SW 1271 (cell line): Measurements from ENCODE around the gene TUBB4B.
A peak's percentile ranks its signal among the peaks of the same experiment; 100 is the strongest.

ENCODE experiments used
- DNase-seq, 2 experiments: peaks; one replicate each; lab custom pipeline; 2025; lab: John Stamatoyannopoulos, UW

TUBB4B gene

DNA sequence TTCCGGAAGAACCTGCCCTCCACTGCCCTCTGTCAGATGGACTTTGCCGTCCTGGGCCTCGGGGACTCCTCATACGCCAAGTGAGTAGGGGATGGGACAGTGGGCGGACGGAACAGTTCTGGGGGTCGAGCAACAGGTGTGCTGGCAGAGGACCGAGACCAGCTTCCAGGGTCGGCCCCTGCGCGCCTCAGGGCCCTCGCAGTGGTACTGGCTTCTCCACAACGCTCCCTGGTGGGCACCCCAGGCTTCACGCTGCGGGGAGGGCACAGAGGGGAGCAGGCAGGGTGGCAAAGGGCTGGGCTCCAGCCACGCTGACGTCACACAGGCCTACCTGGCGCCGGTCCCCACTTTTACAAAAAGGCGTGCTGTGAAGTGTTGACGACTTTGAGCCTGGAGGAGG is 28.6 kb upstream of the TUBB4B start:
- no peak for DNase-seq

DNA sequence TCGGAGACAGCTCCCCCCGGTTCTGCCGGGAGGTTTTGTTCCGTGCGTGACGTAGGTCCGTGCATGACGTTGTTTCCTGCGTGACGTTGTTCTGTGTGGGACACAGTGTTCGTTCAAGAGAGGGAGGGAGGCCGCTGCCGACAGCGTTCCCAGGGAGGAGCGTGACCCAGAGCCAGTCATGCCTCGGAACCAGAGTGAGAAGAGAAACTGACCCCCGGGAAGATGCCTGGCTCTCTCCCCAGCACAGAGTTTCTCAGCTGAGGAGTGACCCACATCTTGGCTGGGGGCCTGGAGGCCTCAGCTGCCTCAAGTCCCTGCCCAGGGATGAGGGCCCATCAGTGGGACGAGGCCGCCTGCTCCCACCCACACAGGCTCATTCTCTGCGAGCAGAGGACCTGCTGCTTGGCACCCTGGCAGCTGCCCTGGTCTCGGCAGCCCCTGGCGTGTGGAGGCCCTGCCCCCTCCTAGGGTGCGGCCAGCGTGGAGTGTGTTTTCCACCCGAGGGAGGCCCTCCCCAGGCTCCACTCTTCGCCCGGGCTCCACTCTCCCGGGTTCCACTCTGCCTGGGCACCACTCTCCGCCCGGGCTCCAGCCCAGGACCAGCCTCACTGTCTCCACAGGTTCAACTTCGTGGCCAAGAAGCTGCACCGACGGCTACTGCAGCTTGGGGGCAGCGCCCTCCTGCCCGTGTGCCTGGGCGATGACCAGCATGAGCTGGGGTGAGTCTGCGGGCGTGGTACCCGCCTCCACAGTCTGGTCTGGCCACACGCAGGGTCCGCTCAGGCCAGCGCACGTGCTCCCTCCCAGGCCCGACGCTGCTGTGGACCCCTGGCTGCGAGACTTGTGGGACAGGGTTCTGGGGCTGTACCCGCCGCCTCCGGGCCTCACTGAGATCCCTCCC is 27.7 kb upstream of the TUBB4B start:
- DNase-seq = no peak

DNA sequence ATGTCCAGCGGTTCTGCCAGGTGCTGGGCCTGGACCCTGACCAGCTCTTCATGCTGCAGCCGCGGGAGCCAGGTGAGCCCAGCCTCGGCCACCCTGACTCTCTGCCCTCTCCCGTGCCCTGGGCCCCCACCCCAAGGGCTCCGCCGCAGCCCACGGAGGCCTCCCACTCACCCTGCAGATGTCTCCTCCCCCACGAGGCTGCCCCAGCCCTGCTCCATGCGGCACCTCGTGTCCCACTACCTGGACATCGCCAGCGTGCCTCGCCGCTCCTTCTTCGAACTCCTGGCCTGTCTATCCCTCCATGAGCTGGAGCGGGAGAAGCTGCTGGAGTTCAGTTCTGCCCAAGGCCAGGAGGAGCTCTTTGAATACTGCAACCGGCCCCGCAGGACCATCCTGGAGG is 26.5 kb upstream of the TUBB4B start:
- DNase-seq = no peak

- no peak for DNase-seq
These were observed 25.7 kb upstream of the TUBB4B start for GRCh38 chr9:137215196-137215986.

DNA sequence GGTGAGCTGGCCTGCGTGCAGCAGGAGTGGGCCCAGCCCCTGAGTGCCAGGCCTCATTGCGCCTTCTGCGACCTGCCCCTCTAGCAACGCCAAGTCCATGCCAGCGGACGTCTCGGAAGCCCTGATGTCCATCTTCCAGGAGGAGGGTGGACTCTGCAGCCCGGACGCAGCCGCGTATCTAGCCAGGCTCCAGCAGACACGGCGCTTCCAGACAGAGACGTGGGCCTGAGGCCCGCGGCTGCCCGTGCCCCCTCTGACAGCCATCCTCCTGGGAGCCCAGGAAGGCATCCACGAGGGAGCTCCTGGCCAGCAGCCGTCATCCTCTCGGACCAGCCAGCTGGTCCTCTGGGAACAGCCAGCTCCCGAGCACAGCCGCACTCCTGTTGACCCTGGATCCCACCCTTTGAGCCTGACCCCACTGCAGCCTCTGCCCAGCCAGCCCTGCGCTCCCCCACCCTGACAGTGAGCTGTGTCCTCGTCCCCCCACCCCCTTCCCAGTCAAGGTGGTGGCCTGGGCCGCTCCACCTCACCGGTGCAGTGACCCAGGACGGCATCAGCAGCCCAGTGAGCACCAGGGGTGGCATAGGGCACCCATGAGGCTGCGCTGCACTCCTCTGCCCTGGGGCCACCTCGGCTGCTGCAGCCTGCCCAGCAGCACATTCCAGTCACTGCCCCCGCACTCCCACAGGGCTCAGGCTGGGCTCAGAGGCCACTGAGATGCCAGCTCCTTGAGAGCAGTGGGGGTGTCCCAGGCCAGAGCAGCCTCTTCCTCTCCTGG is 24.7 kb upstream of the TUBB4B start:
- no peak for DNase-seq

DNA sequence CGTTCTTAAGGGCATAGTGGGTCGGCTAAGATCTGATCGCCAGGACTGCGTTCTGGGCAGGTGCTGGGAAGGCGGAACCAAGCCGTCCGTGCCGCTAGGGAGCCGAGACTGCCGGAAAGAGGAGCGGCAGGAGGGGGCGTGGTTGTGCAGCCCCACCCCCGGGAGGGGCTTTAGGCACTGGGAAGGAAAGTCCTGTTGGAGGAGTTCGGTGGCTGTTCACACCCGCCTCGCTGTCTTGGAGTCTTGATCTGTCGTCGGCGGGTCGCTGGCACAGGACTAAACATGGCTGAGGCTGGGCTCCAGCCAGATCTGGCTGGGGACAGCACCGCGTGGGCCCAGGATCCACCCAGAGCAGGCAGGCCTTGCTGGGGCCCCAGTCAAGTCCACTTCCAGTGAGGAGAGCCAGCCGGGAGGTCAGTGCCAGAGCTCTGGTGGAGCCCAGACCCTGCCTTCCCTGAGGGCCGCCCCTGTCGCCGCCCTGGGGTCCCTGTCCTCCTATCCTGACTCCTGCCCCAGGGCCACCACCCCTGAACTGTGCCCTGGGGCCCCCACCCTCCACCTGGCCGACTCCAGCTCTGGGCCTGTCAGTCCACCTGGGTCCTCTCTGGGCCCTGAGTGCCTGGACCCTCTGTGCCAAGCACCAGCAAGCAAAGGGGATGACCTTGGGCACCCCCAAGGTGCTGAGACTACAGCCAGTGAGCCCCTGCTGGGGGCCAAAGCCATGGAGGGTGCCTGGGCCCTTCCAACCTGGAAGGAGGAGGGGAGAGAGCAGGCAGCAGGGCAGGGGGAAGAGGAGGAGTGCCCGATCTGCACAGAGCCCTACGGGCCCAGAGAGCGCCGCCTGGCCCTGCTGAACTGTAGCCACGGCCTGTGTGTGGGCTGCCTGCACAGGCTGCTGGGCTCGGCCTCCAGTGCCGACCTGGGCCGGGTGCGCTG is 23.5 kb upstream of the TUBB4B start:
- peak; percentile 85 to 89 for DNase-seq

DNA sequence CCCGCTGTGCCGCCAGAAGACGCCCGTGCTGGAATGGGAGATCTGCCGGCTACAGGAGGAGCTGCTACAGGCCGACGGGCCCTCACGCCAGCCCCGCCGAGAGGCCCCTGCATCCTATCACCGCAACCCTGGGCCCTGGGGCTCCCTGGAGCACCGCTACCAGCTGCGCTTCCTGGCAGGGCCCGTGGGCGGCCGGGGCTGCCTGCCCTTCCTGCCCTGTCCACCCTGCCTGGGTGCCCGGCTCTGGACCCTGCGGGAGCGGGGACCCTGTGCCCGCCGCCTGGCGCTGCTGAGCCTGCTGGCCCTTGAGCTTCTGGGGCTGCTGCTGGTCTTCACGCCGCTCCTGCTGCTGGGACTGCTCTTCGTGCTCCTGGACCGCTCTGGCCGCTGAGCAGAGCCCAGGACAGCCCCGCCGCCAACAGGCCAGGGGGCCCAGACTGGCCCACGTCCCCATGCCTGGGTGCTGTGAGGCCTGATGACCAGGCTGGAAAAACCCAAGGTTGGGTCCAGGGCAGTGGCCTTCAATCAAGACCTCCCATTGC is 22.8 kb upstream of the TUBB4B start:
- DNase-seq = no peak

DNA sequence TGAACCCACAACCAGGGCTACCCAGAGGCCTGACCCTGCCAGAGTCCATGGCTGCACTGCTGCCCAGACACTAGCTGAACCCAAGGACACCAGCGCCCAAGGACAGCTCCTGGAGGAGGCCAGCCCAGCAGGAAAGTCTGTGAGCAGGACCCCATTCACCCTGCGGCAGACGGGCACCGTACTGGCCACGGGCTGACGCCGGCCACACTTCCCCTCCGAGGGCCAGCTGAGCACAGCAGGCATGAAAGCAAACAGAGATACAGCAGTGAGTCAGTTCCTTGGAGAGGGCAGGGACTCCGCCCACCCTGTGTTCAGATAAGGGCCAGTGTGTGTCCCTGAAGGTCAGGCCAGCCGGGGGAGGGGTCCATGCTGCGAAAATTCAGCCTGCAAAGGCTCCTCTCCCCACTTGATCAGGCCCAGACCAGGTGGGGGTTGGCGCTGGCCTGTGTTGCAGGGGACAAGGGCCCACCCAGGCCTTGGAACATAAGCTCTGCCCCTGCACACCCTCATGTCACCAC is 22.3 kb upstream of the TUBB4B start:
- DNase-seq = peak; percentile 59 to 82

- DNase-seq = no peak
These were observed 21.2 kb upstream of the TUBB4B start for GRCh38 chr9:137219757-137220316.

GRCh38 chr9:137220317-137221094 is 20.6 kb upstream of the TUBB4B start:
- DNase-seq = no peak

DNA sequence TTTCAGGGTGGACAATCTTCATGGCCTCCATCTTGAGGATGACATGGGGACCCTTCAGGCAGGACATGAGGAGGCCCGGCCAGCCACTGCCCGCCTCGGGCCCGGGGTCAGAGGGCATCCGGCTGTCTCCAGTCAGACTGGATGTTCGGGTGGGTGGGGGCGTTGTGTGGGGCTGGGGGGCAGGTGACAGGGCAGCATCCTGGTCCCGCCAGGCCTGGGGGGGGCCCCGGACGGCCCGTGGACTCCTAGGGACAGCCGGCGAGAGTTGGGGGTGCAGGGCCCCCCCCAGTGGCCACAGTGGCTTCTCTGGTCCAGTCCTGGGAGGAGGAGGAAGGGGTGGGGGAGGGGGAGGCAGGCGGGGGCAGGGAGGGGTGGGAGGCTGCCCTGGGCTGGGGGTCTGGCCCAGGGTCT is 20.0 kb upstream of the TUBB4B start:
- DNase-seq = no peak

DNA sequence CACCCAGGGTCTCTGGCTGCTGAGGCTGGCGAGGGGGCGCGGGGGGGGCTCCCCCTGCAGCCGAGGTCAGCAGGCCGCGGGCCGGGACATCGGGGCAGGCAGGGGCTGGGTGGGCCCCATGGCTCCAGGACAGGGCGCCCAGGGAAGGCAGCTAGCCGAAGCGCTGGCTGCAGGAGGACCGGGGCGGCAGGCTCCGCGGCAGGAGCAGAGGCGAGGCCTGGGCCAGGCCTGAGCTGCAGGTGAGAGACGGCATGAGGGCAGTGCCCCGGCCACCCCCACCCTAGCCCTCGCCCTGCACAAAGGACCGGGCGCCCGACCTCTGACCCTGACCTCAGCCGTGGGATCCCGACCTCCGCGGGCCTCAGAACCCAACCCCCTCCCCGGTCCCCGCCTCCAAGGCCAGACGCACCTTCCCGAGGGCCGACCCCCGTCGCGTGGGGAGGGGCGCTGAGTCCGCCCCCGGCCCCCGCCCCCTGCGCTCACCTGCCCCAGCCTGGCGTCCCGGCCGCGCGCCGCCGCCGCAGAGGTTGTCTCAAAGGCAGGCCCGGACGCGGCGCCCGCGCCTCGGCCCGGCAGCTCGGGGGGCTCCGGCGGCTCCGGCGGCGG is 19.5 kb upstream of the TUBB4B start:
- DNase-seq = no peak

DNA sequence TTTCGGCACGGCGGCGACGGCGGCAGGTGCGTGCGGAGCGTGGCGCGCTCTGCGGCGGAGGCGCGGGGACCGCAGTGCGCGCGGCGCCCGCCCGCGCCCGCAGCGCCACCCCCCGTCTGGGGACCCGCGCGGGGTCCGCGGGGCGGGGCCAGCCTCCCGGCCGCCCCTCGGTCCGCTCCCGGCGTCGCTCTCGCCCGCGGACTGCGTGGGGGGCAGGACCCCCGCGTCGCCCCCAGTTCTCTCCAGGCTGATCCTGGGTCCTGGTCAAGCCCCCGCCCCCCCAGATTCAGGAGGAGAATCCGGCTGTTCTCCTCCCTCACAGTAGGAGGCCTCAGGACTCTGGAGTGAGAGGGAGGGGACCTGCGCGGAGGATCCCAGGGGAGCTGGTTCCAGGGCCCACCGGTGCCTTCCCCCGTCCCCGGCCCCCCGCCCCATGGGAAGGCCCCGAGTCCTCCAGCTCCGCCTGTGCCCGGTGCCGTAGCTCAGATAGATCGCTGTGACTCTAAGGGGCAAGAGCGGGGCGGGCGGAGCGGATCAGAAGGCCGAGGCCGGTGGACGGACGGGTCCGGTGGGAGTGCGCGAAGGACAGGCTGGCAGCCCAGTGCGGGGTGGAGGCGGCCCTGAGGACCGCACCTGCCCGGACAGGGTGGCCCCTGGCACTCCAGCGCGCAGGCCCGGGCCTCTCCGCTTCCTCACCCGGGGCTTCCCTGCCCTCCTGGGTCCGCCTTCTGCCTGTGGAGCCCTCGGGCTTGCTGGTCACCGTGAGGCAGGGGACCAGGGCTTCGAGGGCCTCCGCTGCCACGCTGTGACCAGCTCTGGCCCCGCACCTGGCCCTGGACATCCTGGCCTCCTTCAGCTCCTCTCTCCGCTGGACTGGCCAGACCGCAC is 18.7 kb upstream of the TUBB4B start, which contains the start of gene RNF208:
TSS of gene RNF208 (minus strand) at position 51 of the 888 bp plus-strand sequence. CDS start 1,028 bp downstream, outside the sequence.
- no peak for DNase-seq

- DNase-seq = peak; percentile 95 to 97
These were observed 17.8 kb upstream of the TUBB4B start for GRCh38 chr9:137223078-137223970.

GRCh38 chr9:137224830-137225694 is 16.0 kb upstream of the TUBB4B start, which contains the start of gene CYSRT1:
TSS of gene CYSRT1 (plus strand) at chr9:137225174. CDS start at chr9:137225622, 448 bp downstream.
- no peak for DNase-seq
